Measurements from ENCODE around the gene ZNF839.

Gene ZNF839

GRCh38 chr14:102359341-102359740 is 39.8 kb downstream of the ZNF839 start:
- Histone ChIP-seq H3K4me3 (ENCODE audit: low read length) (no peak overlapping the region), H2AFZ (ENCODE audit: low read length) (no peak overlapping the region), H3K36me3 (replicated peaks; ENCODE audit: insufficient read depth, low read length) (no peaks in the 10 kb centered on the region), H3K4me1 (ENCODE audit: low read length) (0 out of 2 replicates have a peak, but pooled peaks cover 4% of the 10 kb centered on the region), H4K20me1 (ENCODE audit: insufficient read depth, low read length) (no peaks in the 10 kb centered on the region), H3K27me3 (replicated peaks; ENCODE audit: insufficient read depth, low read length) (no peaks in the 10 kb centered on the region), H3F3A (ENCODE audit: insufficient read depth, low read length) (no peaks in the 10 kb centered on the region), H3K4me2 (ENCODE audit: low read depth, low read length) (no peak overlapping the region), H3K9ac (ENCODE audit: low read length) (no peak overlapping the region), H3K9me3 (replicated peaks; ENCODE audit: insufficient read depth, low read length) (no peaks in the 10 kb centered on the region), H3K9me2 (replicated peaks; ENCODE audit: insufficient read depth, low read length) (no peaks in the 10 kb centered on the region), H3K27ac (ENCODE audit: low read length) (no peak overlapping the region), H3K79me2 (ENCODE audit: low read length) (peaks cover 21% of the 10 kb centered on the region)
- TF ChIP-seq CTCF (IDR thresholded peaks at IDR 0.05; ENCODE audit: low read length) (no peak), EZH2phosphoT487 (IDR thresholded peaks at IDR 0.05; ENCODE audit: low read length) (no peak), EZH2 (optimal IDR thresholded peaks at IDR 0.05; ENCODE audit: low read depth, low read length) (no peak)
- no peak for DNase-seq

- Histone ChIP-seq H3K79me2 (ENCODE audit: low read length) (peaks cover 21% of the 10 kb centered on the region), H4K20me1 (ENCODE audit: insufficient read depth, low read length) (no peaks in the 10 kb centered on the region), H3K4me3 (ENCODE audit: low read length) (no peak overlapping the region), H3K4me1 (ENCODE audit: low read length) (0 out of 2 replicates have a peak, but pooled peaks cover 4% of the 10 kb centered on the region), H3K9me2 (replicated peaks; ENCODE audit: insufficient read depth, low read length) (no peaks in the 10 kb centered on the region), H3K4me2 (ENCODE audit: low read depth, low read length) (no peak overlapping the region), H3K9me3 (replicated peaks; ENCODE audit: insufficient read depth, low read length) (no peaks in the 10 kb centered on the region), H3F3A (ENCODE audit: insufficient read depth, low read length) (no peaks in the 10 kb centered on the region), H2AFZ (ENCODE audit: low read length) (no peak overlapping the region), H3K9ac (ENCODE audit: low read length) (no peak overlapping the region), H3K27me3 (replicated peaks; ENCODE audit: insufficient read depth, low read length) (no peaks in the 10 kb centered on the region), H3K27ac (ENCODE audit: low read length) (no peak overlapping the region), H3K36me3 (replicated peaks; ENCODE audit: insufficient read depth, low read length) (no peaks in the 10 kb centered on the region)
- no peak for TF ChIP-seq EZH2phosphoT487 (IDR thresholded peaks at IDR 0.05; ENCODE audit: low read length)
- no peak for TF ChIP-seq CTCF (IDR thresholded peaks at IDR 0.05; ENCODE audit: low read length)
- no peak for TF ChIP-seq EZH2 (optimal IDR thresholded peaks at IDR 0.05; ENCODE audit: low read depth, low read length)
- no peak for DNase-seq
These were observed 40.8 kb downstream of the ZNF839 start for GRCh38 chr14:102360388-102360787.

- peak overlapping the region; percentile 83 for H2AFZ ChIP-seq (ENCODE audit: low read length)
- 0 out of 2 replicates have a peak, but pooled peaks cover 4% of the 10 kb centered on the region for H3K4me1 ChIP-seq (ENCODE audit: low read length)
- no peak for DNase-seq
- peak overlapping the region; percentile 53; the same call in 1 of the 2 replicates for H3K27ac ChIP-seq (ENCODE audit: low read length)
- no peaks in the 10 kb centered on the region for H3K9me2 ChIP-seq (replicated peaks; ENCODE audit: insufficient read depth, low read length)
- peak overlapping the region; percentile 77 for H3K4me2 ChIP-seq (ENCODE audit: low read depth, low read length)
- peak overlapping the region; percentile 81 for H3K4me3 ChIP-seq (ENCODE audit: low read length)
- peak overlapping the region; percentile 88 for H3K9ac ChIP-seq (ENCODE audit: low read length)
- TF ChIP-seq EZH2phosphoT487 (IDR thresholded peaks at IDR 0.05; ENCODE audit: low read length): no peak
- TF ChIP-seq CTCF (IDR thresholded peaks at IDR 0.05; ENCODE audit: low read length): no peak
- no peak for TF ChIP-seq EZH2 (optimal IDR thresholded peaks at IDR 0.05; ENCODE audit: low read depth, low read length)
- H3K27me3 ChIP-seq (replicated peaks; ENCODE audit: insufficient read depth, low read length): no peaks in the 10 kb centered on the region
- no peaks in the 10 kb centered on the region for H3K9me3 ChIP-seq (replicated peaks; ENCODE audit: insufficient read depth, low read length)
- H3K79me2 ChIP-seq (ENCODE audit: low read length): peaks cover 21% of the 10 kb centered on the region
- H4K20me1 ChIP-seq (ENCODE audit: insufficient read depth, low read length): no peaks in the 10 kb centered on the region
- H3K36me3 ChIP-seq (replicated peaks; ENCODE audit: insufficient read depth, low read length): no peaks in the 10 kb centered on the region
- no peaks in the 10 kb centered on the region for H3F3A ChIP-seq (ENCODE audit: insufficient read depth, low read length)
These were observed 42.5 kb downstream of the ZNF839 start for GRCh38 chr14:102362084-102362483.
